Measurements from ENCODE around the gene KCND3. TPM values are rescaled to one million over a fixed set of nuclear protein-coding genes. Genes with fewer than 3 reads are reported as not detected.

KCND3 gene
- total RNA-seq, 1 donor from 2014 or later, result 0.43 TPM

- H3K4me1 ChIP-seq (ENCODE audit: insufficient read depth, low read length), result peaks cover 16% of the 10 kb centered on the region
- no peak overlapping the region for H3K27ac ChIP-seq (ENCODE audit: low read depth, low read length)
- no peaks in the 10 kb centered on the region for H3K9me3 ChIP-seq (ENCODE audit: insufficient read depth, low read depth, low read length)
- FAIRE-seq, result no peak
- peaks cover 13% of the 10 kb centered on the region for H4K20me1 ChIP-seq (ENCODE audit: insufficient read depth, low read length)
- peaks cover 21% of the 10 kb centered on the region for H3K36me3 ChIP-seq (ENCODE audit: insufficient read depth, low read length)
- no peaks in the 10 kb centered on the region for H3K27me3 Mint-ChIP-seq (ENCODE audit: low read depth, unreplicated experiment)
- peaks cover 3% of the 10 kb centered on the region for H3K36me3 Mint-ChIP-seq (ENCODE audit: low read depth, unreplicated experiment)
- no peak overlapping the region for H3K9ac ChIP-seq (ENCODE audit: low read length)
- H3K9me3 Mint-ChIP-seq (ENCODE audit: unreplicated experiment), result no peaks in the 10 kb centered on the region
- peaks cover 7% of the 10 kb centered on the region for H3K4me1 Mint-ChIP-seq (ENCODE audit: low read depth, unreplicated experiment)
- peaks cover 41% of the 10 kb centered on the region for H3K79me2 ChIP-seq (ENCODE audit: insufficient read depth, low read length)
- H3K4me2 ChIP-seq (ENCODE audit: low read length), result no peak overlapping the region
- TF ChIP-seq EZH2 (IDR thresholded peaks at IDR 0.05; ENCODE audit: insufficient read depth, low read length) (no peak), CTCF (IDR thresholded peaks at IDR 0.05; ENCODE audit: insufficient read depth, low read depth, low read length) (no peak)
- H3K4me3 ChIP-seq (ENCODE audit: insufficient read depth, low read depth, low read length), result no peak overlapping the region
- no peak overlapping the region for H2AFZ ChIP-seq (ENCODE audit: low read depth, low read length)
- H3K27me3 ChIP-seq (ENCODE audit: insufficient read depth, low read length), result no peaks in the 10 kb centered on the region
- DNase-seq (ENCODE audit: low read depth), result no peak
- peak overlapping the region; percentile 2 for H3K4me3 Mint-ChIP-seq (ENCODE audit: unreplicated experiment)
- H3K27ac Mint-ChIP-seq (ENCODE audit: unreplicated experiment), result no peak overlapping the region
These were observed 231.1 kb downstream of the KCND3 start for GRCh38 chr1:111758373-111758772.

- Histone ChIP-seq H3K9me3 (ENCODE audit: insufficient read depth, low read depth, low read length) (no peaks in the 10 kb centered on the region), H3K4me1 (ENCODE audit: insufficient read depth, low read length) (peaks cover 16% of the 10 kb centered on the region), H3K9ac (ENCODE audit: low read length) (peak overlapping the region; percentile 94), H3K4me2 (ENCODE audit: low read length) (peak overlapping the region; percentile 98), H4K20me1 (ENCODE audit: insufficient read depth, low read length) (peaks cover 13% of the 10 kb centered on the region), H3K4me3 (ENCODE audit: insufficient read depth, low read depth, low read length) (peak overlapping the region; percentile 90), H3K27me3 (ENCODE audit: insufficient read depth, low read length) (no peaks in the 10 kb centered on the region), H3K79me2 (ENCODE audit: insufficient read depth, low read length) (peaks cover 41% of the 10 kb centered on the region), H2AFZ (ENCODE audit: low read depth, low read length) (peak overlapping the region; percentile 97), H3K36me3 (ENCODE audit: insufficient read depth, low read length) (peaks cover 13% of the 10 kb centered on the region), H3K27ac (ENCODE audit: low read depth, low read length) (peak overlapping the region; percentile 93)
- Mint-ChIP-seq H3K9me3 (ENCODE audit: unreplicated experiment) (no peaks in the 10 kb centered on the region), H3K27me3 (ENCODE audit: low read depth, unreplicated experiment) (peaks cover 4% of the 10 kb centered on the region), H3K27ac (ENCODE audit: unreplicated experiment) (peak overlapping the region; percentile 72), H3K36me3 (ENCODE audit: low read depth, unreplicated experiment) (no peaks in the 10 kb centered on the region), H3K4me3 (ENCODE audit: unreplicated experiment) (peak overlapping the region; percentile 92), H3K4me1 (ENCODE audit: low read depth, unreplicated experiment) (peaks cover 7% of the 10 kb centered on the region)
- no peak for FAIRE-seq
- DNase-seq (ENCODE audit: low read depth), result no peak
- TF ChIP-seq EZH2 (IDR thresholded peaks at IDR 0.05; ENCODE audit: insufficient read depth, low read length) (no peak), CTCF (IDR thresholded peaks at IDR 0.05; ENCODE audit: insufficient read depth, low read depth, low read length) (no peak)
These were observed 233.3 kb downstream of the KCND3 start for GRCh38 chr1:111756124-111756513.

DNA sequence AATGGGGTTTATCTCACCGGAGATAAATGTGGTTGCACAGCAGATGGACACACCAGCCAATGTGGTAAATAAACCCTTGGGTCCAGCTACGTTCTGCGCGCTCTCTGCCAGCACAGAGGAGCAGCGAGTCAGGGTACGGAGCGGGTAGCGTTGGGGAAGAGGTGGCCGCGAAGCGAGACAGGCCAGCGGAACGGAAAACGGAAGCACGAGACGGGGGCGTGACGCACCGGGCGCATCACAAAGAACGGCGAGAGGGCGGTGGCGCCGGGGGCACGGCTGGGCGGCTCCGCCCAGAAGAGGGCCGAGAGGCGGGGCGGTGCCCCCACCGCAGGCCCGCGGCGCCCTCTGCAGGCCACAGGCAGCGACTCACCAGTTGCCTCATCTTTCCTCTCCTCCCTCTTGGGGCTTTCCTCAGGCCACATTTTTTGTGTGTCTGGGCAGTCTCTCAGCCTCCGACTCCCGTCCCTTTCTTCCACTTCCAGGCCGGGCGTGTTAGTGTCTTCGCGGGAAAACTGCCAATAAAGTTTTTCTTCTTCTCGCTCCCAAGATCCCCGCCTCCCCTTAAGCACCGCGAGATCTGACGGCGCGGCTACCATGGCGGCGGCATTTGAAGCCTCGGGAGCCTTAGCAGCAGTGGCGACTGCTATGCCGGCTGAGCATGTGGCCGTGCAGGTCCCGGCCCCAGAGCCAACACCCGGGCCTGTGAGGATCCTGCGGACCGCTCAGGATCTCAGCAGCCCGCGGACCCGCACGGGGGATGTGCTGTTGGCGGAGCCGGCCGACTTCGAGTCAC lies 233.9 kb downstream of the KCND3 start, which contains the start of gene DDX20:
DDX20 (plus strand) TSS at position 571 of the 793 bp plus-strand sequence; CDS start at position 595, 24 bp downstream.
- peak; percentile 76 for TF ChIP-seq CTCF (IDR thresholded peaks at IDR 0.05; ENCODE audit: insufficient read depth, low read depth, low read length)
- TF ChIP-seq EZH2 (IDR thresholded peaks at IDR 0.05; ENCODE audit: insufficient read depth, low read length), result no peak
- no peaks in the 10 kb centered on the region for H3K9me3 Mint-ChIP-seq (ENCODE audit: unreplicated experiment)
- peaks cover 41% of the 10 kb centered on the region for H3K79me2 ChIP-seq (ENCODE audit: insufficient read depth, low read length)
- FAIRE-seq, result no peak
- peaks cover 8% of the 10 kb centered on the region for H3K27me3 Mint-ChIP-seq (ENCODE audit: low read depth, unreplicated experiment)
- no peaks in the 10 kb centered on the region for H3K9me3 ChIP-seq (ENCODE audit: insufficient read depth, low read depth, low read length)
- no peaks in the 10 kb centered on the region for H3K27me3 ChIP-seq (ENCODE audit: insufficient read depth, low read length)
- peak within 1 kb of the TSS; percentile 98 for H3K4me2 ChIP-seq (ENCODE audit: low read length)
- H3K4me3 ChIP-seq (ENCODE audit: insufficient read depth, low read depth, low read length), result peak within 1 kb of the TSS; percentile 90
- peaks cover 7% of the 10 kb centered on the region for H3K4me1 Mint-ChIP-seq (ENCODE audit: low read depth, unreplicated experiment)
- peak within 1 kb of the TSS; percentile 93 for H3K27ac Mint-ChIP-seq (ENCODE audit: unreplicated experiment)
- no peaks in the 10 kb centered on the region for H3K36me3 Mint-ChIP-seq (ENCODE audit: low read depth, unreplicated experiment)
- H4K20me1 ChIP-seq (ENCODE audit: insufficient read depth, low read length), result peaks cover 13% of the 10 kb centered on the region
- peak within 1 kb of the TSS; percentile 93 for H3K27ac ChIP-seq (ENCODE audit: low read depth, low read length)
- DNase-seq (ENCODE audit: low read depth), result peak; percentile 95
- H3K4me1 ChIP-seq (ENCODE audit: insufficient read depth, low read length), result peaks cover 16% of the 10 kb centered on the region
- peak within 1 kb of the TSS; percentile 92 for H3K4me3 Mint-ChIP-seq (ENCODE audit: unreplicated experiment)
- H3K9ac ChIP-seq (ENCODE audit: low read length), result peak within 1 kb of the TSS; percentile 94
- H3K36me3 ChIP-seq (ENCODE audit: insufficient read depth, low read length), result peaks cover 10% of the 10 kb centered on the region
- H2AFZ ChIP-seq (ENCODE audit: low read depth, low read length), result peak within 1 kb of the TSS; percentile 97

All from astrocyte (in vitro differentiated cells and primary cell).